UCSD-AML1 (cell line): ENCODE data around the gene PELI2.

ENCODE experiments used
- DNase-seq: peaks from one replicate; lab custom pipeline; 2025; ENCODE audit not compliant: unreplicated experiment; lab: John Stamatoyannopoulos, UW

Gene PELI2

GRCh38 chr14:56293506-56293905 is 175.3 kb downstream of the PELI2 start:
- DNase-seq = no peak

GRCh38 chr14:56294128-56294527 is 175.9 kb downstream of the PELI2 start:
- DNase-seq = peak; percentile 26

DNA sequence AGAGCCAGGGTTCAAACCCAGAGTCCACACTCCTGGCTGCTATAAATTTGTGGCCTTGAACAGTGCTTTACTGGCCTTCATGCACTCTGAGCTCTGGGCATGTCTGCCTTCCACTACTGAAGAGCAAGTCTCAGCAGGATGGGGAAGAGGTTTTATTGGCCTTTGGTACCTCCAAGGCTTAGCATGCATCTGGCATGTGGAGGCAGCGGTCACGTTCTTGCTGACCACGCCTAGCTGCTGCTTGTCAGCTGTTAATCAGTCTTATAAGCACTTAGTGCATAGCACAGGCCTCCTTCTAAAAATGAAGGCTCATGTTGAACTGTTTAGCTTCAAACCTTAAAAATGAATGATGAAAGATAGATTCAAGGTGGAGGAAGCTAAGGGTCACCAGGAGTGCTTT is 177.5 kb downstream of the PELI2 start:
- no peak for DNase-seq

GRCh38 chr14:56297449-56297848 is 179.2 kb downstream of the PELI2 start:
- DNase-seq = no peak

GRCh38 chr14:56299306-56299984 is 181.2 kb downstream of the PELI2 start:
- no peak for DNase-seq

- no peak for DNase-seq
These were observed 182.3 kb downstream of the PELI2 start for GRCh38 chr14:56300495-56300894.

DNA sequence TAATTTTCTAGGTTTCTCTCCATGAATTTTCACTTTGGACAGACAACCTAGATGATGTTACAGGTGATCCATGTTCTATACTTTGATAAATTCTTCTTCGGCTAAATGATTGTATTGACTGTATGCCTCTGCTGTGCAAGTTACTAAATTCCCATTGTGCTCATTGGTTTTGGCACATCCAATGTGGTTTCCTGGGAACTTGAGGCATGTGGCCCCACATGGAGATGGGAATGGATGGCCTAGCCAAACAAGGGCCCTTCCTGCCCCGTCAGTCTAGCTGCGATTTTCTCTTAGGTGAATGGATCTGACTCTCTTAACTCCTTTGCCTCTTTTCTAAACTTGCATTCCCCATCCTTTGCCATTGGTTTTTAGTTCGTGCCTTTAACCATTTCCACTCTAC is 186.2 kb downstream of the PELI2 start:
- DNase-seq = no peak

DNA sequence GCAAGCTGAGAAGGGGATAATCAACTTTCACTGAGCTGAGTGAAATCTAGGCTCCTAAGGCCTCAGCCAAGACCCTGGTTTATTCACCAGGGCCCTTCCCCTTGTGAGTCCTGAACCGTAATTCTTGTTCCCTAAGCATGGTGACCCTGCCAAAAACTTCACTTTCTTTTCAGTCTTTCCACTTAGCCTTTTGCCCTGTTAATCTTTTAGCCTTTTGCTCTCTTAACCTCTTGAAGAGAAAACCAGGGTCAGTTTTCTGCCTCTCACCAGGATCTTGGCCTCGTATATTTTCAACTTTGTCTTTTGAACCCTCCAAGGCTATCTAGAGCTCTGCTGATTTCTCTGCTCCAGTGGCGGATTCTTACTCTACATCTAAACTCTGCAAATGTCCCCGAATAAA is 191.0 kb downstream of the PELI2 start:
- no peak for DNase-seq

- no peak for DNase-seq
These were observed 192.4 kb downstream of the PELI2 start for GRCh38 chr14:56310643-56311042.

DNA sequence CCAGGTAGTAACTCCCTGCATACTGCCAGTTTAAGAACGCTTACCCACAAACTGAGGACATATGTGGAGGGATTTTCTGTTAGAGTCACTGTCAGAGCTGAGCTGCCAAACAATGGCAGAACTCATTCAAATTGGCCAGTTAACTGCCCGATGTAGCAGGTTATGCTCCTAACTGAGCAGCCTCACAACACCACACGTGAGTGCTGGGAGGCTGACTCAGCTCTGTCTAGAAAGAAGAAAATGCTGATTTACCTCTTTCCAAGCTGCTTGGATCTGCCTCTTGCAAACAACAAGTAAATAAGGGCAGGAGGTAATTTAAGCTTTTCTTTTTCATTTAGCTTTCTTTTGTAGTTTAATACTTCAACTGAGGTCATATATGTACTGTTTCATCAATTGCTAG is 195.6 kb downstream of the PELI2 start:
- no peak for DNase-seq

DNA sequence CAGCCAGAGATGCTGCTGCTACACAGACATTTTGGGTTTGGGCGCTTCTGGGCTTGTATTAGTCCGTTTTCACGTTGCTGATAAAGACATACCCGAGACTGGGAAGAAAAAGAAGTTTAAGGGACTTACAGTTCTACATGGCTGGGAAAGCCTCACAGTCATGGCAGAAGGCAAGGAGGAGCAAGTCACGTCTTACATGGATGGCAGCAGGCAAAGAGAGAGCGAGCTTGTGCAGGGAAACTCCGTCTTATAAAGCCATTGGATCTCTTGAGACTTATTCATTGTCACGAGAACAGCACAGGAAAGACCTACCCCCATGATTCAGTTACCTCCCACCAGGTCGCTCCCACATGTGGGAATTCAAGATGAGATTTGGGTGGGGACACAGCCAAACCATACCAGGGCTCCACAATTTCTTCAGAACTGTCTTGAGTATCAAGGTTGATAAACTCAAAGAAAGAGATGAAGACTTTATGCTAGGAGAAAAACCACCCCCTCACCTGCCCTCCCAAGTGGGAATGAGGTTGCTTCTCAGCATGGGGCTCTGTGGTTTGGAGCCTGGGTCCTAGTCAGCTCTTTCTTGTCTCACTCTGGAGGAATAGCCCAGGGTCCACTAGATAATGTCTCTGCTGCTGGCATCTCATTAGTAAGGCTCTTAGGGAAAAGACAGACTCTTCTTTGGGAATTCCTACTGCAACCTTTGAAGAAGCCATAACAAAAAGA is 200.3 kb downstream of the PELI2 start:
- DNase-seq = no peak

GRCh38 chr14:56321861-56322260 is 203.7 kb downstream of the PELI2 start:
- DNase-seq = no peak

DNA sequence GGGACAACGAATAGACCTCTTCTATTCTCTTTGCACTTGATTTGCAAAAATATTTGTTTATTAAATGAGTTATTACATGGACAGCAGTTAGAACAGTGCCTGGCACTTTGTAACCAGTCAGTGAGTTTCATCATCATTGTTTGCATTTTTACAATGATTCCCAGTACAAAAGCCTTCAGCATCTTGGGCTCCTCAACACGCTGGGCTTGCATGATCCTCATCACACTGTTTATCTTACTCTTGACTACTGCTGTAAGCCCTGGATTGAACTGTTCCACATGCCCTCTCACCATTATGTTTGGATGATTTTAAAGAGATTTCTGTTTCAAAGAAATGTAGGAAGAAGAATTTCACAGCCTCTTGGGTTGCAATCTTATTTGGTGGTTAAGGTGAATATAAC is 204.3 kb downstream of the PELI2 start:
- no peak for DNase-seq

- no peak for DNase-seq
These were observed 206.2 kb downstream of the PELI2 start for GRCh38 chr14:56324454-56324853.

DNA sequence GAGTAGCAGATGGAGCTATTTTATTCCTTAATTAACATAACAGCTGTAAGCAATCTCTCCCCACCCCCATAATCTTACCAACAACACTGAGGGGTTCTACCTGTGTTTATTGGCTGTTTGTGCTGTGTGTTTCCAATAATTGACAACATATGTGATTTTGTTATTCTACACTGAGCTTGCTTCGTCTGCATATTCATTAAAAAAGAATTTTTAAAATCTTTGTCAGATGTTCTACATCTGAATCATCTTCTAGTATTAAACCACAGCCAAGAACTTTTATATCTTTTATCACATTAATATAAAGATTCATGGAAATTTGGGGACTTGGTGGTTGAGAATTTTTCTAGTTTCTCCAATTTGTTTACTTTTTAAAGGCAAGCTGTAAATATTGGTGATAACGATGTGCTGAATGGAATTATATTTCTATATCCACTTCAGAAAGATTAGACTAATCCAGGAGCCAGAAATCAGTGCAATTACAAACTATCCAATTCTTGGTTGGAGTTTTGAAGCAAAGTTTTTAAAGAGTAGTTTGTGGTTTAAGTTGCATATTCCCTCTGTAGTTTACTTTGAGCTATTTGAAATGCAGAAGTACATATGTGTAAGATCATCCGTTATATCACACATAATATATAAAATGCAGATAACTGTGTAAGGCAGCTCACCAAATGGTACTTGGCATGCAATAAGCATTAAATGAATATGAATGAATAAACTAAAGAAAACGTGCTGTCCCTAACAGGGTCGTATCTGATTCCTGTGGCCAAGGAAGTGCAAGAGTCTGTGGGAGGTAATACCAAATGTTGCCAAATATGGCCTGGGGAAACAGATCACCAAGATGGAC is 206.9 kb downstream of the PELI2 start:
- DNase-seq = no peak

GRCh38 chr14:56328021-56328420 is 209.8 kb downstream of the PELI2 start:
- DNase-seq = no peak

DNA sequence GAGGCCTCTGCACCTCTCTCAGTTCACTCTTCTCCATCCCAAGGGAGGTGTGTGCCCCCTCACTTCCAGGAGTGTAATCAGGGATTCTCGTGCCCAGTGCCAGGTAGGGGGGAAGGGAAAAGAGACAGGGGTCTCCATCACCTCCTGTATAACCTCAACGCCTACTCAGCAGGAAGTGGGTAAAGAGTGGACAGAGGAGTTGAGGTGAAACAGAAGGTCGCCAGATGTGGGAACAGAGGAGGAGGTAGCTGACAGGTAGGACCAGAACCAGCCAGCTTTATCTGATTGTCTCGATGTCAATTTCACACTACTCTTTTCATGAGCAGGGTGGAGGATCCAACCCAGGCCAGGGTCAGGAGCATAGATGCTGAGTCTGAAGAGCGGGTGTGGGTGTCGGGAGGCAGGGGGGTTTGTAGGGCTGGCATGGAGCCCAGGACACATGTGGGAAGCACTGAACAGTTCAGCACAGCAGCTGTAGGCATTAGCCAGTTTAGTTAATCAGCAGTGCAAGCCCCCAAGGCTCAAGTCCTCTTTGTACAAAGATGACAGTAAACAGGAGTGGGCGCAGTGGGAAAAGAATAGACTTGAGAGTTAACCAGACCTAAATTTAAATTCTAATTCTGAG is 213.5 kb downstream of the PELI2 start:
- no peak for DNase-seq

GRCh38 chr14:56333359-56334292 is 215.4 kb downstream of the PELI2 start:
- no peak for DNase-seq

GRCh38 chr14:56334458-56334857 is 216.2 kb downstream of the PELI2 start:
- DNase-seq = no peak

DNA sequence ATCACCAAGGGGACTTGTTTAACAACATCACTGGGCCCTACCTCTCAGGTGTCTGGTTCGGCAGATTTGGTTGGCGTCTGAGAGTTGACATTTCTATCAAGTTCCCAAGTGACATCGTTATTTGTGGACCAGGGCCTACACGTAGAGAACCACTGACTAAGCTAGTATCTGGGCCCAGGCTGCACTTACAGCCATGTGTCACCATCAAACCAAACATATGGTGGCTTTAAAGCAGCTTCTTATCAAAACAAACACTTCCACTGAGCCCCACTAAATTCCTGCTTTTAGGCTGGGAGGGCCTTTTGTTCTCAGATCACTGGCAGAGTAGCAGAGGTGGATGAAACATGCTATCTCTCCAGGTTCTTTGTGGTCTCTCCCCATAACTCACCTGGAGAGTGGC is 220.5 kb downstream of the PELI2 start:
- DNase-seq = no peak
